Measurements from ENCODE around the gene ETFB. TPM values are rescaled to one million over a fixed set of nuclear protein-coding genes. Genes with fewer than 3 reads are reported as not detected.

ETFB gene
- total and polyA plus RNA-seq, 10 of the 15 experiments (the other 5 are each of a cell fraction or from before 2014, with no cell fraction given), result 15.1 to 166 (median 87.8) TPM

GRCh38 chr19:51394050-51394836, 28.1 kb upstream of the ETFB start (continued):
- TF ChIP-seq, protein P1, sequence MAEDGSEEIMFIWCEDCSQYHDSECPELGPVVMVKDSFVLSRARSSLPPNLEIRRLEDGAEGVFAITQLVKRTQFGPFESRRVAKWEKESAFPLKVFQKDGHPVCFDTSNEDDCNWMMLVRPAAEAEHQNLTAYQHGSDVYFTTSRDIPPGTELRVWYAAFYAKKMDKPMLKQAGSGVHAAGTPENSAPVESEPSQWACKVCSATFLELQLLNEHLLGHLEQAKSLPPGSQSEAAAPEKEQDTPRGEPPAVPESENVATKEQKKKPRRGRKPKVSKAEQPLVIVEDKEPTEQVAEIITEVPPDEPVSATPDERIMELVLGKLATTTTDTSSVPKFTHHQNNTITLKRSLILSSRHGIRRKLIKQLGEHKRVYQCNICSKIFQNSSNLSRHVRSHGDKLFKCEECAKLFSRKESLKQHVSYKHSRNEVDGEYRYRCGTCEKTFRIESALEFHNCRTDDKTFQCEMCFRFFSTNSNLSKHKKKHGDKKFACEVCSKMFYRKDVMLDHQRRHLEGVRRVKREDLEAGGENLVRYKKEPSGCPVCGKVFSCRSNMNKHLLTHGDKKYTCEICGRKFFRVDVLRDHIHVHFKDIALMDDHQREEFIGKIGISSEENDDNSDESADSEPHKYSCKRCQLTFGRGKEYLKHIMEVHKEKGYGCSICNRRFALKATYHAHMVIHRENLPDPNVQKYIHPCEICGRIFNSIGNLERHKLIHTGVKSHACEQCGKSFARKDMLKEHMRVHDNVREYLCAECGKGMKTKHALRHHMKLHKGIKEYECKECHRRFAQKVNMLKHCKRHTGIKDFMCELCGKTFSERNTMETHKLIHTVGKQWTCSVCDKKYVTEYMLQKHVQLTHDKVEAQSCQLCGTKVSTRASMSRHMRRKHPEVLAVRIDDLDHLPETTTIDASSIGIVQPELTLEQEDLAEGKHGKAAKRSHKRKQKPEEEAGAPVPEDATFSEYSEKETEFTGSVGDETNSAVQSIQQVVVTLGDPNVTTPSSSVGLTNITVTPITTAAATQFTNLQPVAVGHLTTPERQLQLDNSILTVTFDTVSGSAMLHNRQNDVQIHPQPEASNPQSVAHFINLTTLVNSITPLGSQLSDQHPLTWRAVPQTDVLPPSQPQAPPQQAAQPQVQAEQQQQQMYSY (CRISPR knock-in tag; IDR thresholded peaks at IDR 0.05), result no peak
- TF ChIP-seq, protein P2, sequence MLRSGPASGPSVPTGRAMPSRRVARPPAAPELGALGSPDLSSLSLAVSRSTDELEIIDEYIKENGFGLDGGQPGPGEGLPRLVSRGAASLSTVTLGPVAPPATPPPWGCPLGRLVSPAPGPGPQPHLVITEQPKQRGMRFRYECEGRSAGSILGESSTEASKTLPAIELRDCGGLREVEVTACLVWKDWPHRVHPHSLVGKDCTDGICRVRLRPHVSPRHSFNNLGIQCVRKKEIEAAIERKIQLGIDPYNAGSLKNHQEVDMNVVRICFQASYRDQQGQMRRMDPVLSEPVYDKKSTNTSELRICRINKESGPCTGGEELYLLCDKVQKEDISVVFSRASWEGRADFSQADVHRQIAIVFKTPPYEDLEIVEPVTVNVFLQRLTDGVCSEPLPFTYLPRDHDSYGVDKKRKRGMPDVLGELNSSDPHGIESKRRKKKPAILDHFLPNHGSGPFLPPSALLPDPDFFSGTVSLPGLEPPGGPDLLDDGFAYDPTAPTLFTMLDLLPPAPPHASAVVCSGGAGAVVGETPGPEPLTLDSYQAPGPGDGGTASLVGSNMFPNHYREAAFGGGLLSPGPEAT (IDR thresholded peaks at IDR 0.05; ENCODE audit: low read depth), result peak; percentile 92
- TF ChIP-seq YBX1 (IDR thresholded peaks at IDR 0.05) (no peak), NKRF (conservative IDR thresholded peaks at IDR 0.05) (peak; percentile 99), ZSCAN29 (IDR thresholded peaks at IDR 0.05) (no peak), TCF12 (IDR thresholded peaks at IDR 0.05; ENCODE audit: low read depth, low read length) (no peak), CHD1 (IDR thresholded peaks at IDR 0.05; ENCODE audit: low read depth, low read length) (no peak), POU2F2 (IDR thresholded peaks at IDR 0.05; ENCODE audit: borderline replicate concordance, low read depth, low read length) (peak; percentile 38; the same call in 1 of the 3 replicates), ZZZ3 (IDR thresholded peaks at IDR 0.05; ENCODE audit: control insufficient read depth, insufficient read length, low read depth) (no peak), KDM1A (IDR thresholded peaks at IDR 0.05; ENCODE audit: borderline replicate concordance) (no peak), POLR2AphosphoS5 (IDR thresholded peaks at IDR 0.05; ENCODE audit: low read length) (peak; percentile 73), JUNB (IDR thresholded peaks at IDR 0.05) (peak; percentile 83), CREB1 (IDR thresholded peaks at IDR 0.05; ENCODE audit: low read depth) (peak; percentile 75), ETV6 (conservative IDR thresholded peaks at IDR 0.05 in 1 of 2, IDR thresholded peaks at IDR 0.05 in 1 of 2; ENCODE audit: borderline replicate concordance in 1 of 2, low read depth in 1 of 2) (peak in 1 of 2 experiments; percentile 8; a peak in 1 of 4 replicates), FOXM1 (IDR thresholded peaks at IDR 0.05; ENCODE audit: low read depth, low read length) (peak; percentile 62; the same call in 1 of the 2 replicates), RFX5 (IDR thresholded peaks at IDR 0.05; ENCODE audit: low read depth, low read length) (peak; percentile 70; the same call in 1 of the 2 replicates), IRF5 (IDR thresholded peaks at IDR 0.05; ENCODE audit: borderline replicate concordance) (no peak), NR2F1 (conservative IDR thresholded peaks at IDR 0.05) (peak; percentile 71)
- TF ChIP-seq, protein P3, sequence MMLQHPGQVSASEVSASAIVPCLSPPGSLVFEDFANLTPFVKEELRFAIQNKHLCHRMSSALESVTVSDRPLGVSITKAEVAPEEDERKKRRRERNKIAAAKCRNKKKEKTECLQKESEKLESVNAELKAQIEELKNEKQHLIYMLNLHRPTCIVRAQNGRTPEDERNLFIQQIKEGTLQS (IDR thresholded peaks at IDR 0.05; ENCODE audit: borderline replicate concordance, extremely low read depth, low read depth, low read length), result no peak
